SW 1271 (cell line): ENCODE measurements around the gene FAM25C.
"Not testable (repeated sequence)": the region's sequence is repeated elsewhere in the genome, so short reads cannot be mapped to it uniquely, and the experiment has no call there.

Source experiments
- DNase-seq, 2 experiments: peaks; one replicate each; lab custom pipeline; 2025; lab: John Stamatoyannopoulos, UW

FAM25C gene

GRCh38 chr10:47957158-47957557 lies 42.4 kb downstream of the FAM25C start:
- not testable (repeated sequence) for DNase-seq

GRCh38 chr10:47947424-47947823 lies 52.2 kb downstream of the FAM25C start:
- not testable (repeated sequence) for DNase-seq
